ENCODE measurements around the gene F10.
"Not testable (repeated sequence)": the region's sequence is repeated elsewhere in the genome, so short reads cannot be mapped to it uniquely, and the experiment has no call there.

Gene F10

DNA sequence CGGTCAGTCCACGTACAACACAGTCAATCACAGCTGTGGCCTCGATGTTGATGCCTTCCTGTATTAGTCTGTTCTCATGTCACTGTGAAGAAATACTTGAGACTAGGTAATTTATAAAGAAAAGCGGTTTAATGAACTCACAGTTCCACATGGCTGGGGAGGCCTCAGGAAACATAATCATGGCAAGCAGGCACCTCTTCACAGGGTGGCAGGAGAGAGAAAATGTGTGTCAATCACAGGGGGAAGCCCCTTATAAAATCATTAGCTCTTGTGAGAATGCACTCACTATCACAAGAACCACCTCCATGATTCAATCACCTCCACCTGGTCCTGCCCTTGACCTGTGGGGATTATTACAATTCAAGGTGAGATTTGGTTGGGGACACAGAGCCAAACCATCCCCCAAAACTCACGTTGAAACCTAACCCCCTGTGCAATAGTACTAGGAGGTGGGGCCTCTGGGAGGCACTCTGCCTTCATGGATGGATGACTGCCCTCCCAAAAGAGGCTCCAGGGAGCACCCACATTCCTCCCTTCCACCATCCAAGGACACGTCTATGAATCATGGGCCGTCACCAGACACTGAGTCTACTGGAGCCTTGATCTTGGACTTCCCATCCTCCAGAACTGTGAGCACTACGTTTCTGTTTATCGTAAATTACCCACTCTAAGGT lies 33.5 kb downstream of the F10 start:
- DNase-seq = no peak

GRCh38 chr13:113157206-113157928 lies 34.8 kb downstream of the F10 start:
- no peak for DNase-seq

GRCh38 chr13:113157929-113158747 lies 35.5 kb downstream of the F10 start, which contains the start of gene PROZ:
Gene PROZ (plus strand): TSS chr13:113158648. CDS start chr13:113158661, 13 bp downstream.
- no peak for DNase-seq

- DNase-seq = no peak
These were observed 36.3 kb downstream of the F10 start for GRCh38 chr13:113158946-113159345.

DNA sequence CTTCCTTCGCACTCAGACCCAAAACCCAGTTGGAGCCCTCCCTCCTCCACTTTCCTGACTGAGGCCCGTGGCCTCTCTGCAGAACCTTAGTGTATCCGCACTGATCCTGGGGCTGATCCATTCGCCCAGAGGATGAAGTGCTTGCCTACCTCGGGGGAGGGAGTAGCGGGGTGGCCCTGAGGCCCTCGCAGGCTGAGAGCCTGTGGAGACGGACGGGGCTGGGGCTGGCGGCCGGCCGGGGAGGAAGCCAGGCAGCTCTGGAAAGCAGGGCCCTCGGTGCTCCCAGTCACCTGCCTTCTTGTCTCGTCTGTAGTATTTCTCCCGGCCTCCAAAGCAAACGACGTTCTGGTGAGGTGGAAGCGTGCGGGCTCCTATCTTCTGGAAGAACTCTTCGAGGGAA lies 37.1 kb downstream of the F10 start:
- no peak for DNase-seq

DNA sequence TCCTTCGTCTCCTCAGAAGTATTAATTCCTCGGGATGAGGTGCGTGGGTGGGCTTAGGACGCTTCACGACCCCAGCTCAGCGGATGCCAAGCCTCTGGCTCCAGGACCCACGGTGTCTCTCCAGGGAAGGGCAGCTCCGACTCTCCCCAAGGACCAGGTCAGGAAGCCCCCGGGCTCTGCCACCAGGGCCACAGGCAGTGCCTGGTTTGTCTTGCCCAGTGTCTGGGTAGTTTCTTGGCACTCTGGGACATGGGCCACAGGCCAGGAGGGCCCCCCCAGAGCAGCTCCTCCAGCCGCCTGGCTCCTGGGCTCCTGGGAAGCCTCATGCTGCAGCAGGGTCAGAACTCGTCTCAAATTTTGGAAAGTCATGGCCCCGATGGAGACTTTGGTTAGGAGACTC lies 38.4 kb downstream of the F10 start:
- DNase-seq = no peak

DNA sequence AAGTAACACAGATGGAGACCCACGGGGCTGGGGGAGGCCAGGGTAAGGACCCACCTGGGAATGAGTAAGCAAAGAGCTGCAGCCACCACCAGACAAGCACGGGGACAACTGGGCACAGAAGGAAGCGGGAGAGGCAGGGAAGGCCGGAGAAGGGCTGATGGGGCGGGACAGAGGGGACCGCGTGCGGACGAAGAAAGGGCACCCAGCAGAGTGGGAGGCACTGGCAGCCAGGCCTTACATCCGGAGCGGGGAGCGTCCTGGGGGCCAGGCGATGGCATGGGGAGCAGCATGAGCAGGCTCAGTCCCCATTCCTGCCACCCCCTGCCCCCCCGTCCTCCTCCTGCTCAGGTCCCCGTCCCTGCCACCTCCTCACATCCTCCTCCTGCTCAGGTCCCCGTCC lies 38.8 kb downstream of the F10 start:
- DNase-seq = no peak

- not testable (repeated sequence) for DNase-seq
These were observed 39.4 kb downstream of the F10 start for GRCh38 chr13:113161975-113162374.

DNA sequence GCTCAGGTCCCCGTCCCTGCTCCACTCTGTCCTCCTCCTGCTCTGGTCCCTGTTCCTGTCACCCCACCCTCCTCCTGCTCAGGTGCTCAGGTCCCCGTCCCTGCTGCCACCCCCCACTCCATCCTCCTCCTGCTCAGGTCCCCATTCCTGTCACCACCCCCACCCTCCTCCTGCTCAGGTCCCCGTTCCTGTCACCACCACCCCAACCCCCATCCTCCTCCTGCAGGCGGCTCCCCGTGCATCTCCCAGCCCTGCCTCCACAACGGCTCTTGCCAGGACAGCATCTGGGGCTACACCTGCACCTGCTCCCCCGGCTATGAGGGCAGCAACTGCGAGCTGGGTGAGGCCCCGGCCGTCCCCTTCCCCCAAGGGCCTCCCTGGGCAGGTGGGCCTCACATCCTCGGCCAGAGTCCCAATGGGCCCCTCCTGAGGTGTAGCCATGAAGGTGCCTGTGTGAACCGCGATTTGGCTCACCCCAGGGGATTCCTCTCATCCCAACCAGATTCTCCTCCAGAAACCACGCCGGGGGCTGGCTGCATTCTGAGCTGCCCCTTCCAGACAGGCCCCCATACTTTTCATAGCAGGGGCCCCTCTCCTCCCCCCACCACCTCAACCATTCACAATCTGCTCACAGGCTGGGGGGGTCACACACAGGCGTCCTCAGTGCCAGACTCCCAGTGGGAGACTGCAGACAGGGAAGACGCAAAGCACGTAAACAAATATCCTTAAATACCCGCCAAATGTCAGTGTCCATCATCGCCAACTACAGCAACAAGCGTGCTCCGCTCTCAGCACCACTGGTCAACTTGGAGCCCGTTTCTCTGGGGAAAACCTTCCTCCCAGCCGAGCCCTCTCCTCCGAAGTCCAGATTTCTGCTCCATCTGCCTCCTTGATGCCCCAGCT lies 40.4 kb downstream of the F10 start:
- no peak for DNase-seq

- no peak for DNase-seq
These were observed 41.9 kb downstream of the F10 start for GRCh38 chr13:113164492-113164891.

- DNase-seq = no peak
These were observed 43.7 kb downstream of the F10 start for GRCh38 chr13:113166266-113166665.

GRCh38 chr13:113166681-113167080 lies 44.1 kb downstream of the F10 start:
- no peak for DNase-seq

- DNase-seq = no peak
These were observed 44.6 kb downstream of the F10 start for GRCh38 chr13:113167155-113167554.

- no peak for DNase-seq
These were observed 45.0 kb downstream of the F10 start for GRCh38 chr13:113167575-113167974.

DNA sequence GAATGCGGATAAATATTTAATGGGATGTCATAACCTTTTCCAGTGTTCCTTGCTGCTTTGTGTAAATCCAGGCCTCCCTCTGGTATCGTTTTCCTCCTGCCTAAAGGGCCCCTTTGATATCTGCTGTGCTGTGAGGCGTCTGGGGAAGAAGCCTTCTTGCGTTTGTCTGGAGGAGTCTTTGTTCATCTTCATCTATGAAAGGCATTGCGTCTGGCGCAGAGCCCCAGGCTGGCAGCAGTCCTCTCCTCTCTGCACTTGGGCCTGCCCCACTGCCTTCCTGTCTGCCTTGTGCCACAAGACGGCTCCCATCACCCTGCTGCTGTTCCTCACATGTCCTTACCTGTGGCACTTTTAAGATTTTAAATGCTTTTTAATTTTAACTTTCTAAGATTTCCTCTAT lies 45.6 kb downstream of the F10 start:
- no peak for DNase-seq

DNA sequence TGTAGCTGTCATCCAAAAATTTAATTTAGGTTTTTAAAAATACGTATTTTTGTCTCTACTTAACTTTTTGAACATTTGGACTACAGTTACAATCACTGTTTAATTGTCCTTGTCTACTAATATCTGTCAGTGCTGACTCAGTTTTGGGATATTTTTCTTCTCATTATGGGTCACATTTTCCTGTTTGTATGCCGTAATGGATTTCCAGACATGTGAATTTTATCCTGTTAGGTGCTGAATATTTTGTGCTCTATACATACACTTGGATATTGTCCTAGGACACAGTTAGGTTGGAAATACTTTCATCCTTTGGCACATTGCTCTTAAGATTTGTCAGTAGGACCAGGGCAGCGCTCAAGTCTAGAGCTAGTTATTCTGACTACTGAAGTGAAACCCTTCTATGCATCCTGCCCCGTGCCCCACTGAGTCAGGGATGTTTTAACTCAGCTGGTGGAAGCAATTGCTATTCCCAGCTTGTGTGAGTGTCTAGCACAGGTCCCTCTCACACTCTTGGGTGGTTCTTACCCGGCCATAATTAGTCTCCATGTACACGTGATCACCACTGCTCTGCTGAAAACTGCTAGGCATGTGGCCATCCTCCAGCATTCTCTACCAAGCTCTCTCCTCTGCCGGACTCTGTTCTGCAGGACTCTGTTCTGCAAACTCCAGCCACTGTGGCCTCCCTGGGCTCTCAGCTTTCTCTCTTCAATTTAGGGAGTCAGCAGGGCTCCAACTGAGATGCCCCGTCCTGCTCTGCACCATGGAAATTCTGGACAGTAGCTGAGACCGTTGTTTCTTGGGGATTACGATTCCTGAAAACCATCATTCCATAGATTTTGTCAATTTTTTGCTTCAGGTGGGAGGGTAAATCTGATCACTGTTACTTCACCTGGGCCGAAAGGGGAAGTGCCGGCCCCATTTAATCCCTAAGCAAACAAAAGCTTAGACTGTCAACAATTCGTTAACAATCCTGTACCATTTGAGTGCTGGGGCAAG lies 47.0 kb downstream of the F10 start:
- DNase-seq = no peak

DNA sequence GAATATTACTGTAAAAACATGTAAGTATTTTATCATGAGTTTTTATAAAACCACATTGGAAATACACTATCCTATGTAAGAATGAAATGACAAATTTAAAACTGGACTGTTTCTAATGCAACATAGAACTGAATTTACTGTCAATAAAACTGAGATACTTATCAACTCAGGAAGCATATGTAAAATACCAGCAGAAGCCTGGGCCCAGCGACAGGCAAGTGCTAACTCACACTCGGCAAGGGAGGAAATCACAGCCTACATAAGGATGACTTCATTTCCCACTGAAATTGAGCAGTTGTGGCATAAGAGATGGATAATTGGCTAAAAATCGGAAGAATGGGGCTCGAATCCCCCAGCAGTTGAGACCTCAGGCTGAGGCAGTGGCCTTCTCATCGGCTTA lies 47.9 kb downstream of the F10 start:
- no peak for DNase-seq

DNA sequence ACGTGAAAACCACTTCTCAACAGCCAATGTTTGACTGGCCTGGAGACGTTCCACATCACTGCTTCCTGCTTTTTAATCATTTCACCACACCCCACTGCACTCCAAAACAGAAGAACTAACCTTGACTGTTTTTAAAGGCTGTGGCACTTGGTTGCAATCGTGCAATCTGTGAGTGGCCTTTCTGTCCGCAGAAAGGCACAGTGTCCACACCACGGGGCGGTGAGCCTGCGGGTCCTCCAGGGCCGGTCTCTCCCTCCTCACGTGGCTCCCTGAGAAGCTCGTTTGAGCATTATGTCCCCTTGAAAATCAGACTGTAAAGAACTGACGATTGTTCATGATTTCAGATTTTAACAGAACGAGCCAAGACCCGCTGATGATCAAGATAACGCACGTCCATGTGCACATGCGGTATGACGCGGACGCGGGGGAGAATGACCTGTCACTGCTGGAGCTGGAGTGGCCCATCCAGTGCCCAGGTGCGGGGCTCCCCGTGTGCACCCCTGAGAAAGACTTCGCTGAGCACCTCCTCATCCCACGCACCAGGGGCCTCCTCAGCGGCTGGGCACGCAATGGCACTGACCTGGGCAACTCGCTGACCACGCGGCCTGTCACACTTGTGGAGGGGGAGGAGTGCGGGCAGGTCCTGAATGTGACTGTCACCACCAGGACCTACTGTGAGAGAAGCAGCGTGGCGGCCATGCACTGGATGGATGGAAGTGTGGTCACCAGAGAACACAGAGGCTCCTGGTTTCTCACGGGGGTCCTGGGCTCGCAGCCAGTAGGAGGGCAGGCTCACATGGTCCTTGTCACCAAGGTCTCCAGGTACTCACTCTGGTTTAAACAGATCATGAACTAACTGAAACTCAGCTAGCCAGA lies 48.9 kb downstream of the F10 start:
- DNase-seq = no peak

- DNase-seq = no peak
These were observed 49.9 kb downstream of the F10 start for GRCh38 chr13:113172419-113172926.

DNA sequence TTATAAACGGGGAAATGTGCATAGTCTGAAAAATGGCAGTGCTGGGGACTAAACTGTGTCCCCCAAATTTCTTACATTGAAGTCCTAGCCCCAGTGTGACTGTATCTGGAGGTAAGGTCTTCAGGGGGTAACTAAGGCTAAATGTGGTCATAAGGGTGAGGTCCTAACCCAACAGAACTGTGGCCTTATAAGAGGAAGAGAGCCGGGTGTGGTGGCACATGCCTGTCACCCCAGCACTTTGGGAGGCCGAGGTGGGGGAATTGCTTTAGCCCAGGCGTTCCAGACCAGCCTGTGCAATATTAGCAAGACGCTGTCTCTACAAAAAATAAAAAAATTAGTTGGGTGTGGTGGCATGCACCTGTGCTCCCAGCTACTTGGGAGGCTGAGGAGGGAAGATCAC lies 53.7 kb downstream of the F10 start:
- peak; percentile 47 for DNase-seq

Data from activated CD4-positive, alpha-beta T cell treated with anti-CD3 and anti-CD28 coated beads for 48 hours (primary cell).